ENCODE results near the gene PCSK6.

The PCSK6 gene

DNA sequence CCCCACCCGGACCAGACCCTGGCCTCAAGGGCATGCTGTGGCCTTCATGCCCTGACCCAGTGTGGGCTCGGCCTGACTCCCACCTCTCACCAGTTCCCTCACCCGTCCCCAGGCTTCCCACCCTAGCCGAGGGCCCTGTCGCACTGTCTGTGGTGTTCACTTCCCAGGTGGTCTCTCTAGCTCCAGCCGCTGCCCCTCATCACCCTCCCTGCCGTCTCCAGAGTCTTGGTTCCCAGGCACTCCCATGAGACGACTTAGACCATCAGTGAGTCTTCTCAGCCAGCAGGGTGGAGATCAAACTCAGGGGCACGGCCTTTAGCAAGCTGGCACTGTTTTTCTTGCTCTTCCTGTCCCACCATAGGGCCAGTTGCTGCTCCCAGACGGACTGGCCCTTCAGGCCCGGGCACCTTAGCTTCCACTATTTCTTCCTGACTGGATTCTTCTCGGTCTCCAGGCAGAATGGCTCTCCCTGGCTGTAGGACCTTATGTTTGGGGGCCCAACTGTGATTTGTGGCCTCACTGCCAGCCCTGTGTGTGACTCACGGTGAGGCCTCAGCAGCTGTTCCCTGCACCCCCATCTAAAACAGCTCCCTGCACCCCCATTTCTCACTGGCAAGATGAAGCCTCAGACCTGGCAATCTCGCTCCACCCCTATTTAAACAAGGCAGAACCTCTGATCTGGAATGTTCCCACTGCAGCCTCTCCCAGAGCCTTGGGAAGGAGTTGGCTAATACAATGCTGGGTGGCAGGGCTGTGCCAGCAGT lies 9.4 kb upstream of the PCSK6 start:
- TF ChIP-seq, protein P1, sequence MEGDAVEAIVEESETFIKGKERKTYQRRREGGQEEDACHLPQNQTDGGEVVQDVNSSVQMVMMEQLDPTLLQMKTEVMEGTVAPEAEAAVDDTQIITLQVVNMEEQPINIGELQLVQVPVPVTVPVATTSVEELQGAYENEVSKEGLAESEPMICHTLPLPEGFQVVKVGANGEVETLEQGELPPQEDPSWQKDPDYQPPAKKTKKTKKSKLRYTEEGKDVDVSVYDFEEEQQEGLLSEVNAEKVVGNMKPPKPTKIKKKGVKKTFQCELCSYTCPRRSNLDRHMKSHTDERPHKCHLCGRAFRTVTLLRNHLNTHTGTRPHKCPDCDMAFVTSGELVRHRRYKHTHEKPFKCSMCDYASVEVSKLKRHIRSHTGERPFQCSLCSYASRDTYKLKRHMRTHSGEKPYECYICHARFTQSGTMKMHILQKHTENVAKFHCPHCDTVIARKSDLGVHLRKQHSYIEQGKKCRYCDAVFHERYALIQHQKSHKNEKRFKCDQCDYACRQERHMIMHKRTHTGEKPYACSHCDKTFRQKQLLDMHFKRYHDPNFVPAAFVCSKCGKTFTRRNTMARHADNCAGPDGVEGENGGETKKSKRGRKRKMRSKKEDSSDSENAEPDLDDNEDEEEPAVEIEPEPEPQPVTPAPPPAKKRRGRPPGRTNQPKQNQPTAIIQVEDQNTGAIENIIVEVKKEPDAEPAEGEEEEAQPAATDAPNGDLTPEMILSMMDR (IDR thresholded peaks at IDR 0.05; ENCODE audit: low read depth, low read length): no peak
- H3K4me3 ChIP-seq (ENCODE audit: low read depth, low read length): no peak overlapping the region

DNA sequence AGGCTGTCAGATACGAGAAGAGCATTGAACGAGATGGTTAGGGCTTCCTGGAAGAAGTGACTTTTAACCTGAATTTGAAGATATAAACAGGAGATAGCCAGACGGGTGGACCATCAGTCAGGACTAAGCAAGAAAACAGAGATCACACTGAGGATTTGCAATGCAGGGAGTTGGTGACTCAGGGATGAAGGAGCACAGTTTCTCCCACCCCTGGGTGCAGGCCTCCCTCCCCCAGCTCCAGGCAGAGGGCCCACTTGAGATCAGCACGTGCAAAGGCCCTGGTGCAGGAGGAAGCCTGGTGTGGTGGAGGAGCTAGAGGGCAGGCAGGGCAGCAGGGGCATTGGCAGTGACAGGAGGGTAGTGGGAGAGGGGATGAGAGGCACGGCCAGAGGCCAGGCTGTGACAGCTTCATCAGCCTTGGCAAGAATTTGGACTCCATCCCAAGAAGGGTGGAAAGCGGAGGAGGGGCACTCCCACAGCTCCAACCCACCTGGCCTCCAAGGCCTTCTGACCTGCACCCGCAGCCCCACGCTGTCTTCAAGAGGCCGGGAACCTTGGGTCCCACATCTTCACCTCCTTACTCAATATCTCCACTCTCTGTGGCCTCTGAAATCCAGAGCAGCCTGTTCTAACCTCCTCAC lies 8.7 kb upstream of the PCSK6 start:
- no peak overlapping the region for H3K4me3 ChIP-seq (ENCODE audit: low read depth, low read length)
- TF ChIP-seq, protein P1 (IDR thresholded peaks at IDR 0.05; ENCODE audit: low read depth, low read length): no peak

DNA sequence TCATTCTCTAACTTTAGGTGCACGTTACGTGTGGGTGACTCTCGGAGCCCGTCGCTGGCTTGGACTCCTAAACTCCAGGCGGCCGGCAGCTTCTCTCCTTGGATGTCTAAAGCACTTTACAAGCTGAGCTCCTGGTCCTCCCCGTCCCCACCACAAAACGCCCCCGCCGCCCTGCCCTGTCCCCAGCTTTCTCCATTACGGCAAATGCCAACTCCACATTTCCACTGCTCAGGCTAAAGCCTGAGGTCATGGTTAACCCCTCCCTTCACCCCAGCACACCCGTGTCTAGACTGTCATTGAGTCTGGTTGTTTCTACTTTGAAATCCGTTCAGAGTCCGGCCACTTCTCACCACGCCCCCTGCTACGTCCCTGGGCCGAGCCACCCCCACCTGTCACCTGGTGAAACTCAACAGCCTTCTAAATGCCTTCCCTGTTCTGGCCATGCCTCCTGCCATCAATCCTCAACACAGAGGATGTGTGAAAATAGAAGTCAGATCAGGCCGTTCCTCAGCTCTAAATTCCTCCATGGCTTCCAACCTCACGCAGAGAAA lies 8.1 kb upstream of the PCSK6 start:
- TF ChIP-seq, protein P1 (IDR thresholded peaks at IDR 0.05; ENCODE audit: low read depth, low read length): no peak
- no peak overlapping the region for H3K4me3 ChIP-seq (ENCODE audit: low read depth, low read length)

DNA sequence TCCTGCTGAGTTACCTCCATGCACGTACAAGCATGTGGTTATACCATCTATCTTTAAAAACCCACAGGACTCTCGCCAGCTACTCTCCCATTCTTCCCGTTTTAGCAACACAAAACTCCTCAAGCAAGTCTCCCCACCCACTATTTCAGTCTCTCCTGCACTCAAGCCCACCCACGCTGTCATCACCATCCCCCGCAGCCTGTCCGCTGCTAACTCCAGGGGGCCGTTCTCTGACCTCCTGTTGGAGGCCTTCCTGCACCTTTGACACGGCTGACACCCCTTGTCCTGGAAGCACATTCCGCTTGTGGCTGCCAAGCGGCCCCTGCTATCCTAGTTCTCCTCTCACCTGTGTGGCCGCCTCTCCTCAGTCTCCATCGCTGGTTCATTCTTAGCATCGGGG lies 7.5 kb upstream of the PCSK6 start:
- H3K4me3 ChIP-seq (ENCODE audit: low read depth, low read length): no peak overlapping the region
- TF ChIP-seq, protein P1 (IDR thresholded peaks at IDR 0.05; ENCODE audit: low read depth, low read length): no peak

DNA sequence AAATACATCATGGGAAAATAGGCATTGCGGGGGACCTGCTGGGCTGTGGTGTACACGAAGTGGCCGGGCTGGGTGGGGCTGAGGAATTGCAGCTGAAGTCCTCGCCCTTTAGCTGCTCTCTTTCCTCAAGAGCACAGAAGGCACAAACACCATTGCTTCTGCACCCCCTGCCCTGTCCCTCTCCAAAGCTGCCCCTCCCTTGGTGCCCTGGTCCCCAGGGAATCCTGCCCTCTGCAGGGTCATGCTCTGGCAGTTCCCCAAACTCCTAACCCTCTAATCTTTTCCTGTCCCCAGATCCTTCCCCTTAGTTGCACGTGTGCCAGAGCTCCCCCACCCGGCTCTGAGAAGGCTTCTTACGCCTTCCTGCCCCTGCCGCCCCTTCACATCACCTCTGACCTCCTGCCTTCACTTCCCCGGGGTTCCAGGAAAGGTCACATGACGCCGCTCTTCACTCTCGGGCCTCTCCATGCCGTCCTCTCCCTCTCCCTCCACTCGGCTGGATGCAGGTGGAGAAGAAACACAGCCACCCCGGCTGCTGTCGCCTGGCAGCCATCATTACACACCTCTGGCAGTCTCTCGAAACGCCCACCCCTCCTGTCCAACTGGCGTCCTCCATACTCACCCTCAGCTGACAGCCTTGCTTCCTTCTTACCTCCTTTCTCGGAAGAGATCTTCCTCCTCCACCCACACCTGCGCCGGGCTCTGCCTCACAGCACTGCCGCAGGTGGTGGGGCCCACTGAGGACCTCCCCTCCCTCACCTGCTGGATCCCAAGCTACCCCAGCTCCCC lies 6.9 kb upstream of the PCSK6 start:
- TF ChIP-seq, protein P1 (IDR thresholded peaks at IDR 0.05; ENCODE audit: low read depth, low read length): no peak
- H3K4me3 ChIP-seq (ENCODE audit: low read depth, low read length): no peak overlapping the region

DNA sequence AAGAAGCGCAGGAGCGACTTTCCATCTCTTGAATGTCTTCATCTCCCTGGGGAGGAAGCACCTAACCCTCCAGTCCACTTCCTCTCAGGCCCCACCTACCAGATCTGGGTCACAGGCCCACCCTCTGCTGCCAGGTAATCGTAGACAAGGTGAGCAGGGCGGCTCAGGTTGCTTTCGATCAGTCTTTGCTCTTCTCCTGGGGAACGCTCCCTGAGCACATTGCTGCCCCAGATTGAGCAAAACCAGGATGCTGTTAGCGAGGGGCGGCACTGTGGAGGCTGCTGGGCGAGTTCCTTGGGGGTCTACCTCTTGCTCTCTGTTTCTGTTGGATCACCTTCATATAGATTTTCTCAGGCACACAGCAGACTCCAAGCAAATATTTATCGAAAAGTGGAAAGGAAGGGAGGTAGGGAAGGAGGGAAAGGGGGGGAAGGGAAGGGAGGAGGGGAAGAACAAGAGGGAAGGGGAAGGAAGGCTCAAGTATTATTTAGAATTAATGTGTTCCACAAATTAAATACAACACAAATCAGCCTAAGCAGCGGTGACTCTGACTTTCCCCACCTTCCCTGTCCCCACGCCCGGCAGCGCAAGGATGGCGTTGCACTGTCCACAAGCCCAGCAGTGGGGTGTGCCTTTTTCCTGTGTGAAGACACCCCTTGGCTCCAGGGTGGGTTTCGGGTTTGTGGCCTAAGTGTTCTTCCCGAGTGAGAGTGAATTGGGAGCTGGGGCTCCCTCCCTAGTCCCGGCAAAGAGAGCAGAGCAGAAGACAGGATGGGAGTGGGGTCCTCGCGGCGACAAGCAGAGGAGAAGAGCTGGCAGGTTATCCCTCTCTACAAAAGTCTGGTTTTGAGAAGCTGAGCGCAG lies 6.1 kb upstream of the PCSK6 start:
- TF ChIP-seq, protein P1 (IDR thresholded peaks at IDR 0.05; ENCODE audit: low read depth, low read length): no peak
- no peak overlapping the region for H3K4me3 ChIP-seq (ENCODE audit: low read depth, low read length)

All from WI38 (cell line).